Heart left ventricle (tissue), 13 donors: ENCODE data around the gene C17orf78.

Source experiments
- CTCF ChIP-seq, 12 donors: fragments of 200-600 bp; sonication (generic) in 4 of 12; IDR thresholded peaks; one replicate each; pipeline versions ENCODE4 v1.5.0 to v1.8.0; 2018 to 2022; ENCODE audit warnings: antibody characterized with exemption in 12 of 12, mild to moderate bottlenecking in 5 of 12
- POLR2A ChIP-seq, 2 donors: fragments of 450-650 bp; IDR thresholded peaks; one replicate each; pipeline ENCODE4 v1.6.1; 2017; ENCODE audit warnings: antibody characterized with exemption in 2 of 2, mild to moderate bottlenecking in 2 of 2, moderate library complexity in 2 of 2
- donor health status: ischemic (EF 13 %, LVEDD 7.1; RV severe dilation, severe dysfunction).
- donor health status: DM: no; HTN: yes; CAD: no.
- donor health status: DM: no; HTN: no; CAD: no.
- donor health status: ischemic (EF 25% LVEDD 6.9; RV normal size, moderate dysfunction).
- donor health status: ischemic (EF 25% LVEDD 5.7; RV mildly dilated, moderate dysfunction).
- donor health status: ischemic (EF 35%, LVEDD 5.7; RV mildly dilated, moderate dysfunction).
- donor health status: nonischemic (EF 11% LVEDD 7.7; RV severe dilation, severe dysfunction).
- donor health status: DM: yes; HTN: yes; CAD: no.
- donor health status: PGD.
- donor health status: ischemic (EF 29% LVEDD 5.4; RV normal size, mild dysfunction).
- donor health status: nonischemic (EF 23%, LVEDD 6.1; RV moderate dilation, normal function).

GRCh38 chr17:37339321-37339720, 36.5 kb upstream of the C17orf78 start:
- no peak for TF ChIP-seq POLR2A (IDR thresholded peaks at IDR 0.05)
- TF ChIP-seq CTCF (IDR thresholded peaks at IDR 0.05) = no peak
